Neural progenitor cell (in vitro differentiated cells): ENCODE data around the gene NR4A1. TPM values are rescaled to one million over a fixed set of nuclear protein-coding genes. Genes with fewer than 3 reads are reported as not detected.

ENCODE experiments used
- DNase-seq: peaks from one replicate; pipeline ENCODE4 v3.0.0-alpha.2; 2016; ENCODE audit warnings: low spot score
- H2AFZ ChIP-seq: fragments of 200-600 bp; sonication (generic); replicated peaks from 2 replicates; pipeline ENCODE4 v1.6.1; 2016; ENCODE audit warnings: antibody characterized with exemption
- H3F3A ChIP-seq: fragments of 200-600 bp; sonication (generic); 2 replicates; pipeline ENCODE4 v1.6.1; 2016; ENCODE audit warnings: antibody characterized with exemption, low read depth
- H3K27ac ChIP-seq: fragments of 200-600 bp; sonication (generic); 2 replicates; pipeline ENCODE4 v1.5.1; 2016; ENCODE audit warnings: mild to moderate bottlenecking
- H3K27me3 ChIP-seq: fragments of 200-600 bp; sonication (generic); 2 replicates; pipeline ENCODE4 v1.6.1; 2016; ENCODE audit warnings: mild to moderate bottlenecking, moderate library complexity
- H3K36me3 ChIP-seq: fragments of 200-600 bp; sonication (generic); 2 replicates; pipeline ENCODE4 v1.5.1; 2016
- H3K4me1 ChIP-seq: fragments of 200-600 bp; sonication (generic); 2 replicates; pipeline ENCODE4 v1.6.1; 2016; ENCODE audit warnings: mixed run types
- H3K4me2 ChIP-seq: fragments of 200-600 bp; sonication (generic); 2 replicates; pipeline ENCODE4 v1.6.1; 2016
- H3K4me3 ChIP-seq: fragments of 200-600 bp; sonication (generic); 2 replicates; pipeline ENCODE4 v1.5.1; 2016
- H3K79me2 ChIP-seq: fragments of 200-600 bp; sonication (generic); 2 replicates; pipeline ENCODE4 v1.6.1; 2016; ENCODE audit warnings: low read depth
- H3K9ac ChIP-seq: fragments of 200-600 bp; sonication (generic); 2 replicates; pipeline ENCODE4 v1.6.1; 2016
- H3K9me3 ChIP-seq: fragments of 200-600 bp; sonication (generic); 2 replicates; pipeline ENCODE4 v1.5.1; 2016; ENCODE audit warnings: low read depth
- H4K20me1 ChIP-seq: fragments of 200-600 bp; sonication (generic); 2 replicates; pipeline ENCODE4 v1.6.1; 2016; ENCODE audit warnings: low read depth
- H3K27ac Mint-ChIP-seq: 3 replicates; pipeline ENCODE4 v1.8.0; 2021; ENCODE audit warnings: mixed read lengths
- H3K27me3 Mint-ChIP-seq: 2 replicates; pipeline ENCODE4 v1.8.0; 2022; ENCODE audit warnings: low read depth, mild to moderate bottlenecking, inconsistent platforms, moderate library complexity, mixed read lengths; ENCODE audit not compliant: insufficient read depth
- H3K36me3 Mint-ChIP-seq: 3 replicates; pipeline ENCODE4 v1.8.0; 2021; ENCODE audit warnings: mixed read lengths
- H3K4me1 Mint-ChIP-seq: 3 replicates; pipeline ENCODE4 v1.8.0; 2021; ENCODE audit warnings: mixed read lengths
- H3K4me3 Mint-ChIP-seq: 3 replicates; pipeline ENCODE4 v1.8.0; 2021; ENCODE audit warnings: mild to moderate bottlenecking, moderate library complexity, mixed read lengths
- H3K9me3 Mint-ChIP-seq: 3 replicates; pipeline ENCODE4 v1.8.0; 2020; ENCODE audit warnings: mixed read lengths
- EZH2 ChIP-seq: fragments of 200-600 bp; sonication (generic); IDR thresholded peaks from 2 replicates; pipeline ENCODE4 v1.6.1; 2017; ENCODE audit warnings: antibody characterized with exemption, mild to moderate bottlenecking, moderate library complexity
- EZH2phosphoT487 ChIP-seq: fragments of 200-600 bp; sonication (generic); IDR thresholded peaks from 2 replicates; pipeline ENCODE4 v1.6.1; 2017; ENCODE audit warnings: antibody characterized with exemption
- total RNA-seq: library from RNA; depleted of rRNA; stranded (reverse); fragments of >200 nt; gene quantifications from 2 replicates; pipeline ENCODE4 v1.2.3, GENCODE V29; 2015; ENCODE audit warnings: low replicate concordance
- TF ChIP-seq, protein P1 (sequence below): fragments of 200-600 bp; sonication (generic); IDR thresholded peaks from 2 replicates; pipeline ENCODE4 v1.5.1; 2017; ENCODE audit warnings: antibody characterized with exemption, mild to moderate bottlenecking

NR4A1 gene
- total RNA-seq, 1 donor from 2014 or later = 8.2 TPM

DNA sequence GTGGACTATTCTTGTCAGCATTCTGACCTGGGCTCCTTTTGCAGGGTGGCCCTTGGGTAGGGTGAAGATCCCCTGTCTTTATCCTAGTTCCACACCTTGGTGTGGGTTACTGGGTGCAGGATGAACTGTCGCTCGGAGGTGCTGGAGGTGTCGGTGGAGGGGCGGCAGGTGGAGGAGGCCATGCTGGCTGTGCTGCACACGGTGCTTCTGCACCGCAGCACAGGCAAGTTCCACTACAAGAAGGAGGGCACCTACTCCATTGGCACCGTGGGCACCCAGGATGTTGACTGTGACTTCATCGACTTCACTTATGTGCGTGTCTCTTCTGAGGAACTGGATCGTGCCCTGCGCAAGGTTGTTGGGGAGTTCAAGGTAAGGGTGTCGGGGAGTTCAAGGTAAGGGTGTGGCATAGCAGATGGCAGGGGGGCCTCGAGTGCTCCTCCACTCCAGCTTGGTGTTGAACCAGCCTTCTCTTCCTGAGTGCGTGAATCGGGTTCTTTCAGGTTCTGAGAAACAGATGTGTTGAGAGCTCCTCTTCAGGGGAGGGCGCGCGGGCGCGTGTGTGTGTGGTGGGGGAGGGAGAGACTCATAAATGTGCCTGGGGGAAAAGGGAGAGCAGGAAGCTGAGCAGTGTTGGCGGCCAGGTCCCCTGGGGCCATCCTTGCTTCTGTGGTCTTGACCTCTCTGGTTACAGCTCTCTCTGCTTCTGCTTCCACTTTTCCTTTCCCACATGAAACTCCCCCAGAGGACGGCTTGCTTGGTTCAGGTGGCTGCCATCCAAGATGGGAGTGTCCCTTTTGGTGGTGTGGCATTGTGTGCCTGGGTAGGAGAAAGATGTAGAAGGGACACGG lies 22.5 kb downstream of the NR4A1 start:
- Histone ChIP-seq H3K4me3 (no peak overlapping the region), H3F3A (peaks cover 5% of the 10 kb centered on the region), H2AFZ (no peak overlapping the region), H3K9me3 (no peaks in the 10 kb centered on the region), H3K9ac (no peak overlapping the region), H3K27me3 (no peaks in the 10 kb centered on the region), H3K79me2 (peaks cover 41% of the 10 kb centered on the region), H4K20me1 (peaks cover 29% of the 10 kb centered on the region), H3K36me3 (no peaks in the 10 kb centered on the region), H3K4me1 (peaks cover 7% of the 10 kb centered on the region), H3K27ac (no peak overlapping the region), H3K4me2 (no peak overlapping the region)
- H3K36me3 Mint-ChIP-seq = peaks cover 26% of the 10 kb centered on the region
- no peaks in the 10 kb centered on the region for H3K9me3 Mint-ChIP-seq
- peaks cover 25% of the 10 kb centered on the region for H3K4me1 Mint-ChIP-seq
- no peak overlapping the region for H3K4me3 Mint-ChIP-seq
- peaks cover 6% of the 10 kb centered on the region for H3K27me3 Mint-ChIP-seq
- TF ChIP-seq, protein P1, sequence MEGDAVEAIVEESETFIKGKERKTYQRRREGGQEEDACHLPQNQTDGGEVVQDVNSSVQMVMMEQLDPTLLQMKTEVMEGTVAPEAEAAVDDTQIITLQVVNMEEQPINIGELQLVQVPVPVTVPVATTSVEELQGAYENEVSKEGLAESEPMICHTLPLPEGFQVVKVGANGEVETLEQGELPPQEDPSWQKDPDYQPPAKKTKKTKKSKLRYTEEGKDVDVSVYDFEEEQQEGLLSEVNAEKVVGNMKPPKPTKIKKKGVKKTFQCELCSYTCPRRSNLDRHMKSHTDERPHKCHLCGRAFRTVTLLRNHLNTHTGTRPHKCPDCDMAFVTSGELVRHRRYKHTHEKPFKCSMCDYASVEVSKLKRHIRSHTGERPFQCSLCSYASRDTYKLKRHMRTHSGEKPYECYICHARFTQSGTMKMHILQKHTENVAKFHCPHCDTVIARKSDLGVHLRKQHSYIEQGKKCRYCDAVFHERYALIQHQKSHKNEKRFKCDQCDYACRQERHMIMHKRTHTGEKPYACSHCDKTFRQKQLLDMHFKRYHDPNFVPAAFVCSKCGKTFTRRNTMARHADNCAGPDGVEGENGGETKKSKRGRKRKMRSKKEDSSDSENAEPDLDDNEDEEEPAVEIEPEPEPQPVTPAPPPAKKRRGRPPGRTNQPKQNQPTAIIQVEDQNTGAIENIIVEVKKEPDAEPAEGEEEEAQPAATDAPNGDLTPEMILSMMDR = no peak
- TF ChIP-seq EZH2 (no peak), EZH2phosphoT487 (no peak)
- no peak for DNase-seq
- no peak overlapping the region for H3K27ac Mint-ChIP-seq

DNA sequence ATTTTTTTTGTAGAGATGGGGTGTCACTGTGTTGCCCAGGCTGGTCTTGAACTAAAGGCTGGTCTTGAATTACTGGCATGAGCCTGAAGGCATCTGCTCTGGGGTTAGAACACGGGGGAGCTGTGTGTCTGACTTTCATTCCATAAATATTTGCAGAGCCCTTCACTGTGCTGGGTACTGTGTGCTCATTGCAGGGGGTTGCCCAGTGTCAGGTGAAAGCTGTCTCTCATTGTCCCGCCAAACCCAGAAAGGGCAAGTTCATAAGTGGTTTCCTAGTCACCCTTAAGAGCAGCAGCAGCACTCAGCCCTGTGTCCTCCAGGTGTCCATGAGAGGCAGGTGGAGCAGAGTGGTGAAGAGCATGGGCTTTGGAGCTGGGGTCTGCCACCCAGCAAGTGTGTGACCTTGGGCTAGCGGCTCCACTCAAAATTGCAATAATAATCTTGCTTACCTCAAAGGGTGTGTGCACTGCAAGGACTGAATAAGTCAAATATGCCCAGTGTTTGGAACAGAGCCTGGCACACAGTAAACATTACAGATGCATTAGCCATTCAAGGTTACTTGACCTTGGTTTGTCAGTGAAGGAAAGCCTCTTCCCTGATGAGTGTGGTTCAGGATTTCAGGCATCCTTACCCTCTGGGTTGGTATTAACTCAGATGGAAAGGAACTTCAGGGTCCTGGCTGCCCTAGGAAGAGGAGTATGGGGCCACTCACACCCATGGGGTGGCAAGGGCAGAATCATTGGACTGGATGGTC lies 23.9 kb downstream of the NR4A1 start:
- no peaks in the 10 kb centered on the region for H3K36me3 ChIP-seq
- H3K36me3 Mint-ChIP-seq = peaks cover 28% of the 10 kb centered on the region

GRCh38 chr12:52076811-52077210 lies 25.6 kb downstream of the NR4A1 start:
- no peaks in the 10 kb centered on the region for H3K27me3 ChIP-seq
- Mint-ChIP-seq H3K4me3 (no peak overlapping the region), H3K27ac (no peak overlapping the region), H3K9me3 (no peaks in the 10 kb centered on the region), H3K36me3 (peaks cover 28% of the 10 kb centered on the region), H3K27me3 (peaks cover 4% of the 10 kb centered on the region), H3K4me1 (peaks cover 8% of the 10 kb centered on the region)
- no peak overlapping the region for H2AFZ ChIP-seq
- DNase-seq = no peak
- no peak overlapping the region for H3K9ac ChIP-seq
- no peak overlapping the region for H3K27ac ChIP-seq
- no peaks in the 10 kb centered on the region for H3K36me3 ChIP-seq
- H3K4me3 ChIP-seq = no peak overlapping the region
- H4K20me1 ChIP-seq = peaks cover 19% of the 10 kb centered on the region
- no peaks in the 10 kb centered on the region for H3K9me3 ChIP-seq
- TF ChIP-seq EZH2 = no peak
- TF ChIP-seq EZH2phosphoT487 = no peak
- H3K4me1 ChIP-seq = peaks cover 8% of the 10 kb centered on the region
- H3K79me2 ChIP-seq = peaks cover 21% of the 10 kb centered on the region
- H3K4me2 ChIP-seq = no peak overlapping the region
- no peaks in the 10 kb centered on the region for H3F3A ChIP-seq

More for the DNA sequence above, 23.9 kb downstream of the NR4A1 start:
- no peaks in the 10 kb centered on the region for H3K9me3 ChIP-seq
- H3K4me2 ChIP-seq = no peak overlapping the region
- H4K20me1 ChIP-seq = peaks cover 30% of the 10 kb centered on the region
- peaks cover 38% of the 10 kb centered on the region for H3K79me2 ChIP-seq
- TF ChIP-seq, protein P1 = no peak
- TF ChIP-seq EZH2phosphoT487 = no peak
- no peak for TF ChIP-seq EZH2
- H3K4me1 ChIP-seq = peaks cover 7% of the 10 kb centered on the region
- H3K9me3 Mint-ChIP-seq = no peaks in the 10 kb centered on the region
- no peak overlapping the region for H3K4me3 ChIP-seq
- H3K27me3 Mint-ChIP-seq = peaks cover 2% of the 10 kb centered on the region
- no peak overlapping the region for H3K27ac Mint-ChIP-seq
- H3K9ac ChIP-seq = no peak overlapping the region
- H3K27me3 ChIP-seq = no peaks in the 10 kb centered on the region
- no peak for DNase-seq
- H3K4me1 Mint-ChIP-seq = peaks cover 17% of the 10 kb centered on the region
- no peak overlapping the region for H3K4me3 Mint-ChIP-seq
- no peaks in the 10 kb centered on the region for H3F3A ChIP-seq
- H3K27ac ChIP-seq = no peak overlapping the region
- H2AFZ ChIP-seq = no peak overlapping the region
